IMR-90 (cell line): ENCODE data around the gene SYCP2. TPM values are rescaled to one million over a fixed set of nuclear protein-coding genes. Genes with fewer than 3 reads are reported as not detected.

Source experiments
- ATAC-seq: fragments of 200-7000 bp; cut with Tn5 transposase; 2 replicates; pipeline ENCODE4 v1.9.1; 2020; ENCODE audit warnings: low read depth, mild to moderate bottlenecking, moderate library complexity
- BruUV-seq: library from RNA; stranded (reverse); fragments of 400-500 nt; replicated peaks from 2 replicates; lab custom pipeline; 2021; lab: Mats Ljungman, UMichigan
- CTCF ChIA-PET: fragments of 300-600 bp; formaldehyde crosslinking; extraction: SDS; loops from one replicate; lab custom pipeline; 2021; ENCODE audit warnings: antibody characterized with exemption; lab: Yijun Ruan, JAX
- POLR2A ChIA-PET: fragments of 300-600 bp; sonication (Branson Sonifier 250); formaldehyde crosslinking; loops from one replicate; lab custom pipeline; 2022; ENCODE audit warnings: antibody characterized with exemption; ENCODE audit not compliant: unreplicated experiment; lab: Charles Lee
- DNase-seq: peaks from one replicate; pipeline ENCODE4 v3.0.0; 2013
- H2AFZ ChIP-seq: replicated peaks from 2 replicates; pipeline ENCODE3; 2013; ENCODE audit warnings: low read length, mild to moderate bottlenecking; ENCODE audit not compliant: poor library complexity
- H2AK5ac ChIP-seq: 2 replicates; pipeline ENCODE4 v1.6.1; 2013; ENCODE audit warnings: low read depth, low read length, inconsistent platforms
- H2AK9ac ChIP-seq: replicated peaks from 2 replicates; pipeline ENCODE3; 2013; ENCODE audit warnings: mild to moderate bottlenecking, low read depth, low read length, moderate library complexity; ENCODE audit not compliant: poor library complexity
- H2BK120ac ChIP-seq: 2 replicates; pipeline ENCODE4 v1.6.1; 2013; ENCODE audit warnings: low read depth, low read length, inconsistent platforms
- H2BK15ac ChIP-seq: 3 replicates; pipeline ENCODE4 v1.6.1; 2013; ENCODE audit warnings: low read depth, low read length, inconsistent platforms
- H2BK20ac ChIP-seq: 2 replicates; pipeline ENCODE4 v1.6.1; 2013; ENCODE audit warnings: low read depth, mild to moderate bottlenecking, inconsistent platforms, low read length, moderate library complexity
- H2BK5ac ChIP-seq: 2 replicates; pipeline ENCODE4 v1.6.1; 2013; ENCODE audit warnings: mild to moderate bottlenecking, low read depth, low read length, inconsistent platforms; ENCODE audit not compliant: poor library complexity, severe bottlenecking
- H3K14ac ChIP-seq: replicated peaks from 2 replicates; pipeline ENCODE4 v1.6.1; 2013; ENCODE audit warnings: low read depth, low read length, inconsistent platforms
- H3K18ac ChIP-seq: 2 replicates; pipeline ENCODE4 v1.6.1; 2013; ENCODE audit warnings: low read depth, low read length, control low read depth
- H3K23ac ChIP-seq: 2 replicates; pipeline ENCODE4 v1.6.1; 2013; ENCODE audit warnings: low read depth, low read length, inconsistent platforms
- H3K27ac ChIP-seq: 2 replicates; pipeline ENCODE4 v1.5.1; 2013; ENCODE audit warnings: mild to moderate bottlenecking, control low read depth, low read length; ENCODE audit not compliant: insufficient read depth
- H3K27me3 ChIP-seq: 2 replicates; pipeline ENCODE4 v1.6.1; 2013; ENCODE audit warnings: low read length; ENCODE audit not compliant: control insufficient read depth, insufficient read depth
- H3K36me3 ChIP-seq: 2 replicates; pipeline ENCODE4 v1.6.1; 2013; ENCODE audit warnings: low read length, mixed read lengths; ENCODE audit not compliant: control insufficient read depth, insufficient read depth
- H3K4ac ChIP-seq: 2 replicates; pipeline ENCODE4 v1.6.1; 2013; ENCODE audit warnings: low read depth, low read length, inconsistent platforms
- H3K4me1 ChIP-seq: 2 replicates; pipeline ENCODE4 v1.6.1; 2013; ENCODE audit warnings: low read length, mixed read lengths; ENCODE audit not compliant: control insufficient read depth, insufficient read depth
- H3K4me2 ChIP-seq: 2 replicates; pipeline ENCODE4 v1.6.1; 2013; ENCODE audit warnings: low read depth, mild to moderate bottlenecking, control low read depth, low read length, moderate library complexity
- H3K4me3 ChIP-seq: 2 replicates; pipeline ENCODE4 v1.5.1; 2013; ENCODE audit warnings: low read depth, mild to moderate bottlenecking, control low read depth, low read length, moderate library complexity; ENCODE audit not compliant: insufficient read depth
- H3K56ac ChIP-seq: 2 replicates; pipeline ENCODE4 v1.6.1; 2013; ENCODE audit warnings: low read length, inconsistent platforms; ENCODE audit not compliant: insufficient read depth; ENCODE audit errors: extremely low read depth
- H3K79me1 ChIP-seq, 2 experiments: 2 replicates each; pipeline ENCODE4 v1.6.1; 2013; ENCODE audit warnings: low read length in 2 of 2, inconsistent platforms in 1 of 2, low read depth in 1 of 2
- H3K9ac ChIP-seq: 2 replicates; pipeline ENCODE4 v1.6.1; 2013; ENCODE audit warnings: low read depth, low read length, control low read depth
- H3K9me1 ChIP-seq: 2 replicates; pipeline ENCODE4 v1.6.1; 2013; ENCODE audit warnings: low read length, inconsistent platforms; ENCODE audit not compliant: insufficient read depth
- H3K9me3 ChIP-seq: 2 replicates; pipeline ENCODE4 v1.6.1; 2013; ENCODE audit warnings: low read length; ENCODE audit not compliant: control insufficient read depth, insufficient read depth
- H4K20me1 ChIP-seq: 2 replicates; pipeline ENCODE4 v1.6.1; 2013; ENCODE audit warnings: low read length, inconsistent platforms; ENCODE audit not compliant: insufficient read depth
- H4K5ac ChIP-seq: 2 replicates; pipeline ENCODE4 v1.6.1; 2013; ENCODE audit warnings: mild to moderate bottlenecking, low read depth, low read length, control low read depth
- H4K8ac ChIP-seq, 2 experiments: 2 replicates each; pipeline ENCODE4 v1.6.1; 2013; ENCODE audit warnings: low read depth in 2 of 2, low read length in 2 of 2, control low read depth in 1 of 2, inconsistent platforms in 1 of 2
- H4K91ac ChIP-seq: 2 replicates; pipeline ENCODE4 v1.6.1; 2013; ENCODE audit warnings: low read depth, low read length, inconsistent platforms; ENCODE audit not compliant: insufficient read depth
- BHLHE40 ChIP-seq: fragments of 150-350 bp; IDR thresholded peaks from 2 replicates; pipeline ENCODE4 v1.6.1; 2016; ENCODE audit warnings: mild to moderate bottlenecking, low read depth, low read length
- CEBPB ChIP-seq: IDR thresholded peaks from 2 replicates; pipeline ENCODE4 v1.6.1; 2012; ENCODE audit warnings: low read depth, low read length, improper control_type of control experiment
- CHD1 ChIP-seq: IDR thresholded peaks from 2 replicates; pipeline ENCODE4 v1.6.1; 2012; ENCODE audit warnings: low read depth, low read length, improper control_type of control experiment
- FOS ChIP-seq: fragments of 150-350 bp; IDR thresholded peaks from 2 replicates; pipeline ENCODE4 v1.6.1; 2016; ENCODE audit warnings: low read depth, low read length
- MAFK ChIP-seq: IDR thresholded peaks from 2 replicates; pipeline ENCODE4 v1.6.1; 2012; ENCODE audit warnings: low read depth, low read length, improper control_type of control experiment
- MAZ ChIP-seq: IDR thresholded peaks from 2 replicates; pipeline ENCODE4 v1.6.1; 2012; ENCODE audit warnings: low read depth, mild to moderate bottlenecking, low read length, improper control_type of control experiment, moderate library complexity, borderline replicate concordance
- MXI1 ChIP-seq: IDR thresholded peaks from 2 replicates; pipeline ENCODE4 v1.6.1; 2012; ENCODE audit warnings: low read depth, mild to moderate bottlenecking, low read length, moderate library complexity, borderline replicate concordance
- POLR2A ChIP-seq: IDR thresholded peaks from 2 replicates; pipeline ENCODE4 v1.6.1; 2012; ENCODE audit warnings: mild to moderate bottlenecking, low read depth, low read length
- RAD21 ChIP-seq: IDR thresholded peaks from 2 replicates; pipeline ENCODE4 v1.6.1; 2012; ENCODE audit warnings: low read length, improper control_type of control experiment
- RCOR1 ChIP-seq: IDR thresholded peaks from 2 replicates; pipeline ENCODE4 v1.6.1; 2012; ENCODE audit warnings: mild to moderate bottlenecking, low read length, improper control_type of control experiment; ENCODE audit not compliant: insufficient replicate concordance
- RFX5 ChIP-seq: IDR thresholded peaks from 2 replicates; pipeline ENCODE4 v1.8.0; 2012; ENCODE audit warnings: low read depth, mild to moderate bottlenecking, low read length, moderate library complexity
- SMC3 ChIP-seq: fragments of 150-350 bp; IDR thresholded peaks from 2 replicates; pipeline ENCODE4 v1.6.1; 2016; ENCODE audit warnings: low read depth, mild to moderate bottlenecking, antibody characterized with exemption, low read length, moderate library complexity
- WGBS, 2 experiments: methylation state at CpG; one replicate each; pipeline versions ENCODE4 v1.1.5 to v1.1.7; 2013; ENCODE audit warnings: missing lambda C conversion rate in 2 of 2; ENCODE audit not compliant: insufficient read length in 1 of 2; ENCODE audit errors: extremely low coverage in 2 of 2; 5-methylcytosine and 5-hydroxymethylcytosine counted together
- dilution Hi-C: fragments of 300-500 bp; cut with HindIII; formaldehyde crosslinking; loops from one replicate; pipeline ENCODE4 v1.14.3; 2018; ENCODE audit warnings: low sequenced_read_pairs; ENCODE audit not compliant: unreplicated experiment
- in situ Hi-C: fragments of 300-500 bp; cut with MboI; formaldehyde crosslinking; loops from 3 replicates; pipeline ENCODE4 v1.14.3; 2019; ENCODE audit warnings: low sequenced_read_pairs, inconsistent platforms, mixed read lengths
- intact Hi-C: fragments of 100-400 bp; cut with micrococcal nuclease; formaldehyde crosslinking; loops from 2 replicates; pipeline ENCODE4 v1.10.0; 2022
- polyA plus RNA-seq, 3 experiments: library from polyadenylated mRNA; depleted of rRNA; stranded (reverse); fragments of >200 nt; gene quantifications; 2 replicates each; pipeline ENCODE4 v1.2.3, GENCODE V29; 2012; ENCODE audit warnings: low replicate concordance in 1 of 3
- total RNA-seq: library from RNA; depleted of rRNA; stranded (reverse); fragments of >200 nt; gene quantifications from 2 replicates; pipeline ENCODE4 v1.2.3, GENCODE V29; 2012
- TF ChIP-seq, protein P1 (sequence below): conservative IDR thresholded peaks from 2 replicates; pipeline ENCODE4 v1.5.1; 2012; ENCODE audit warnings: mild to moderate bottlenecking, low read depth, low read length, improper control_type of control experiment
- TF ChIP-seq, protein P2 (sequence below): fragments of 150-350 bp; IDR thresholded peaks from 2 replicates; pipeline ENCODE4 v1.6.1; 2016; ENCODE audit warnings: low read depth, mild to moderate bottlenecking, low read length, moderate library complexity, borderline replicate concordance

Gene SYCP2
- total and polyA plus RNA-seq, 2 of the 4 experiments (the other 2 are of a cell fraction) = 0.18 to 0.31 TPM

DNA sequence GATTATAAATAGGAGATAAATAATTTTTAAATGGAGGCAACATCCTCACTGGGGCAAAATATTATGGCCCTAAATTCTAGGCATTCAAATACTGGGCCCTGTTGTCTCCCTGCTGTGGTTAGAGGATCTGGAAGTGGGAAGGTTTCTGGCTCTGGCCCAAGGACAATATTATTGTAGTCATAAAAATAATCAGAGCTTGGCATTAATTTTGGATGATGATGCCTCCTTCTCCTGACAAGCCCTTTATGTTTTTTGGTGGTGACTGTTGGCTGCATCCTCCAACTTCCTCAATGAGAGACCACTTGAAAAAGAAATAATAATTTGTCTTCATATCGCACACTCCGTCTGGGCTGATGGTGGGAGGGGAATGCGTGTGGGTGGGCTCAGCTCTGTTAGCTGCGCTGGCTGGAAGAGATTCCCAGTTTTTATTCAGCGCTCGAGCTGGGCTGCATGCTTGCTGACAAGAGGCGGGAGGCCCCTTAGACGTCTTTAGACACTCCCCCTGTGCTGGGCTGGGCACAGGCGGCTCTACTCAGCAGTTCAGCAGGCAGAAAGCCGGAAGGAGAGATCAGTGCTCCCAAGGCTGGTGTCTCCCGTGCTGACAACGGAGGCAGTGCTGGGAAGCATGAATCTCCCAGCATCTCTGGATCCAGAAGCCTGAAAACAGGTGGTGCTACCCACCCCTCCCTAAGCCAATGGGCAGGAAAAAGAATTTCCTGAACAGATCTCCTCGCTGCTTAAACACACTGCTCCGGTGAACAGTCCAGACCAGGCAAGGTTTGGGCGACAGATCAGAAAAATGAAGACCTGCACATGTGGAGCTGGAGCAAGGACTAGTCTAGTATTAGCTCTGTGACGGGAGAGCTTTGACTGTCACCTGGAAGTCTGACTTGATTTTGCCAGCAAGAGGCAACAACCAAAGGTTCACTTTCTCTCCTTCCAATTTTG, 97.7 kb downstream of the SYCP2 start:
- ChIA-PET POLR2A (interaction anchor here (0.6 kb wide), 1 partner anchor 10 kb away, joined by 3 read pairs; no protein-coding TSS in a partner anchor), CTCF (interaction anchor here (6.4 kb wide), 1 partner anchor 14 kb away, joined by 31 read pairs; no protein-coding TSS in a partner anchor)
- no peak overlapping the region for H3K23ac ChIP-seq
- H3K56ac ChIP-seq = no peak overlapping the region
- TF ChIP-seq RAD21 (no peak), CEBPB (no peak), CHD1 (no peak), SMC3 (no peak), RCOR1 (no peak), RFX5 (no peak), FOS (no peak), POLR2A (no peak), MAFK (no peak), MAZ (no peak), BHLHE40 (no peak), MXI1 (no peak)
- TF ChIP-seq, protein P1, sequence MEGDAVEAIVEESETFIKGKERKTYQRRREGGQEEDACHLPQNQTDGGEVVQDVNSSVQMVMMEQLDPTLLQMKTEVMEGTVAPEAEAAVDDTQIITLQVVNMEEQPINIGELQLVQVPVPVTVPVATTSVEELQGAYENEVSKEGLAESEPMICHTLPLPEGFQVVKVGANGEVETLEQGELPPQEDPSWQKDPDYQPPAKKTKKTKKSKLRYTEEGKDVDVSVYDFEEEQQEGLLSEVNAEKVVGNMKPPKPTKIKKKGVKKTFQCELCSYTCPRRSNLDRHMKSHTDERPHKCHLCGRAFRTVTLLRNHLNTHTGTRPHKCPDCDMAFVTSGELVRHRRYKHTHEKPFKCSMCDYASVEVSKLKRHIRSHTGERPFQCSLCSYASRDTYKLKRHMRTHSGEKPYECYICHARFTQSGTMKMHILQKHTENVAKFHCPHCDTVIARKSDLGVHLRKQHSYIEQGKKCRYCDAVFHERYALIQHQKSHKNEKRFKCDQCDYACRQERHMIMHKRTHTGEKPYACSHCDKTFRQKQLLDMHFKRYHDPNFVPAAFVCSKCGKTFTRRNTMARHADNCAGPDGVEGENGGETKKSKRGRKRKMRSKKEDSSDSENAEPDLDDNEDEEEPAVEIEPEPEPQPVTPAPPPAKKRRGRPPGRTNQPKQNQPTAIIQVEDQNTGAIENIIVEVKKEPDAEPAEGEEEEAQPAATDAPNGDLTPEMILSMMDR = no peak
- TF ChIP-seq, protein P2, sequence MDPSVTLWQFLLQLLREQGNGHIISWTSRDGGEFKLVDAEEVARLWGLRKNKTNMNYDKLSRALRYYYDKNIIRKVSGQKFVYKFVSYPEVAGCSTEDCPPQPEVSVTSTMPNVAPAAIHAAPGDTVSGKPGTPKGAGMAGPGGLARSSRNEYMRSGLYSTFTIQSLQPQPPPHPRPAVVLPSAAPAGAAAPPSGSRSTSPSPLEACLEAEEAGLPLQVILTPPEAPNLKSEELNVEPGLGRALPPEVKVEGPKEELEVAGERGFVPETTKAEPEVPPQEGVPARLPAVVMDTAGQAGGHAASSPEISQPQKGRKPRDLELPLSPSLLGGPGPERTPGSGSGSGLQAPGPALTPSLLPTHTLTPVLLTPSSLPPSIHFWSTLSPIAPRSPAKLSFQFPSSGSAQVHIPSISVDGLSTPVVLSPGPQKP = no peak
- H2BK20ac ChIP-seq = no peak overlapping the region
- H2AK9ac ChIP-seq = no peak overlapping the region
- no peaks in the 10 kb centered on the region; the same call in 1 of the 2 replicates for H3K27me3 ChIP-seq
- H2BK15ac ChIP-seq = no peak overlapping the region
- WGBS, 2 experiments = 0% methylated on average over 4 of the region's 16 CpGs; no CpG with 5 or more reads in 1 of the 2 experiments
- no peaks in the 10 kb centered on the region for H3K9me3 ChIP-seq
- no peak overlapping the region for H3K4ac ChIP-seq
- peak overlapping the region; percentile 46; the same call in 1 of the 2 replicates for H3K4me2 ChIP-seq
- H2AK5ac ChIP-seq = no peak overlapping the region
- H2BK120ac ChIP-seq = no peak overlapping the region
- no peak overlapping the region for H3K4me3 ChIP-seq
- DNase-seq = peak; percentile 5
- H4K91ac ChIP-seq = no peak overlapping the region
- H4K20me1 ChIP-seq = no peaks in the 10 kb centered on the region
- no peak overlapping the region for H3K18ac ChIP-seq
- no peaks in the 10 kb centered on the region for H3K4me1 ChIP-seq
- dilution Hi-C loops (no loop called here), intact Hi-C loops (no loop called here), in situ Hi-C loops (no loop called here)
- peak; percentile 57 for ATAC-seq
- H3K36me3 ChIP-seq = no peaks in the 10 kb centered on the region
- no peak overlapping the region for H3K9ac ChIP-seq
- no peak overlapping the region for H3K27ac ChIP-seq
- H2AFZ ChIP-seq = peak overlapping the region; percentile 68
- H4K8ac ChIP-seq = no peak overlapping the region
- no peak overlapping the region for H4K5ac ChIP-seq
- H3K79me1 ChIP-seq = no peaks in the 10 kb centered on the region
- BruUV-seq = no TSS peak
- no peak overlapping the region for H3K14ac ChIP-seq
- no peak overlapping the region for H2BK5ac ChIP-seq
- no peaks in the 10 kb centered on the region for H3K9me1 ChIP-seq
